ENCODE measurements around the gene CYP19A1.

The CYP19A1 gene

GRCh38 chr15:51288143-51289065 lies 50.0 kb downstream of the CYP19A1 start:
- H2AFZ ChIP-seq (ENCODE audit: low read length) = no peak overlapping the region
- 0 out of 2 replicates have a peak, but pooled peaks cover 3% of the 10 kb centered on the region for H3K27me3 ChIP-seq (ENCODE audit: insufficient read depth, low read length)
- no peaks in the 10 kb centered on the region for H3K79me2 ChIP-seq (ENCODE audit: insufficient read depth, low read length)
- no peaks in the 10 kb centered on the region for H3K9me3 ChIP-seq (ENCODE audit: low read length)
- H3K27ac ChIP-seq (ENCODE audit: low read depth, low read length, poor library complexity, severe bottlenecking) = no peak overlapping the region
- no peak overlapping the region for H3K4me2 ChIP-seq (ENCODE audit: low read length)
- TF ChIP-seq CTCF (IDR thresholded peaks at IDR 0.05; ENCODE audit: low read length) (no peak), EZH2 (IDR thresholded peaks at IDR 0.05; ENCODE audit: borderline replicate concordance, low read length) (no peak)
- no peaks in the 10 kb centered on the region for H3K9me2 ChIP-seq (ENCODE audit: low read depth, low read length)
- H4K20me1 ChIP-seq (ENCODE audit: insufficient read depth, low read length) = no peaks in the 10 kb centered on the region
- H3K4me1 ChIP-seq (ENCODE audit: insufficient read depth, low read length, severe bottlenecking) = no peaks in the 10 kb centered on the region
- H3F3A ChIP-seq (ENCODE audit: insufficient read depth, low read length) = no peaks in the 10 kb centered on the region
- no peak overlapping the region for H3K9ac ChIP-seq (ENCODE audit: low read length)
- H3K36me3 ChIP-seq (ENCODE audit: insufficient read depth, low read length) = no peaks in the 10 kb centered on the region
- H3K4me3 ChIP-seq (ENCODE audit: low read depth, low read length, poor library complexity, severe bottlenecking) = no peak overlapping the region

GRCh38 chr15:51286816-51287215 lies 51.6 kb downstream of the CYP19A1 start:
- Histone ChIP-seq H3K9me3 (ENCODE audit: low read length) (no peaks in the 10 kb centered on the region), H3F3A (ENCODE audit: insufficient read depth, low read length) (no peaks in the 10 kb centered on the region), H3K9ac (ENCODE audit: low read length) (no peak overlapping the region), H3K4me1 (ENCODE audit: insufficient read depth, low read length, severe bottlenecking) (no peaks in the 10 kb centered on the region), H2AFZ (ENCODE audit: low read length) (no peak overlapping the region), H3K36me3 (ENCODE audit: insufficient read depth, low read length) (no peaks in the 10 kb centered on the region), H3K4me3 (ENCODE audit: low read depth, low read length, poor library complexity, severe bottlenecking) (no peak overlapping the region), H3K4me2 (ENCODE audit: low read length) (no peak overlapping the region), H3K27me3 (ENCODE audit: insufficient read depth, low read length) (0 out of 2 replicates have a peak, but pooled peaks cover 3% of the 10 kb centered on the region), H4K20me1 (ENCODE audit: insufficient read depth, low read length) (no peaks in the 10 kb centered on the region), H3K27ac (ENCODE audit: low read depth, low read length, poor library complexity, severe bottlenecking) (no peak overlapping the region), H3K79me2 (ENCODE audit: insufficient read depth, low read length) (no peaks in the 10 kb centered on the region), H3K9me2 (ENCODE audit: low read depth, low read length) (no peaks in the 10 kb centered on the region)
- TF ChIP-seq EZH2 (IDR thresholded peaks at IDR 0.05; ENCODE audit: borderline replicate concordance, low read length) = no peak
- TF ChIP-seq CTCF (IDR thresholded peaks at IDR 0.05; ENCODE audit: low read length) = peak; percentile 20; the same call in 1 of the 2 replicates

GRCh38 chr15:51285399-51285798 lies 53.0 kb downstream of the CYP19A1 start:
- Histone ChIP-seq H3K4me1 (ENCODE audit: insufficient read depth, low read length, severe bottlenecking) (no peaks in the 10 kb centered on the region), H3K79me2 (ENCODE audit: insufficient read depth, low read length) (no peaks in the 10 kb centered on the region), H3K9ac (ENCODE audit: low read length) (no peak overlapping the region), H3K4me3 (ENCODE audit: low read depth, low read length, poor library complexity, severe bottlenecking) (no peak overlapping the region), H3K27ac (ENCODE audit: low read depth, low read length, poor library complexity, severe bottlenecking) (no peak overlapping the region), H4K20me1 (ENCODE audit: insufficient read depth, low read length) (no peaks in the 10 kb centered on the region), H3F3A (ENCODE audit: insufficient read depth, low read length) (no peaks in the 10 kb centered on the region), H3K4me2 (ENCODE audit: low read length) (no peak overlapping the region), H3K9me2 (ENCODE audit: low read depth, low read length) (no peaks in the 10 kb centered on the region), H3K36me3 (ENCODE audit: insufficient read depth, low read length) (no peaks in the 10 kb centered on the region), H3K9me3 (ENCODE audit: low read length) (no peaks in the 10 kb centered on the region), H3K27me3 (ENCODE audit: insufficient read depth, low read length) (0 out of 2 replicates have a peak, but pooled peaks cover 3% of the 10 kb centered on the region), H2AFZ (ENCODE audit: low read length) (no peak overlapping the region)
- no peak for TF ChIP-seq CTCF (IDR thresholded peaks at IDR 0.05; ENCODE audit: low read length)
- TF ChIP-seq EZH2 (IDR thresholded peaks at IDR 0.05; ENCODE audit: borderline replicate concordance, low read length) = no peak

All from OCI-LY1 (cell line).